Measurements from ENCODE around the gene CSK.

CSK gene

GRCh38 chr15:74752531-74752930 is 29.3 kb upstream of the CSK start:
- no peak for TF ChIP-seq MAX (IDR thresholded peaks at IDR 0.05; ENCODE audit: low read depth, low read length)
- TF ChIP-seq POLR2A (IDR thresholded peaks at IDR 0.05; ENCODE audit: extremely low read depth, insufficient read length), result no peak
- no peak for TF ChIP-seq MYC (IDR thresholded peaks at IDR 0.05; ENCODE audit: low read depth, low read length)
- no peak for TF ChIP-seq CTCF (IDR thresholded peaks at IDR 0.05; ENCODE audit: low read depth, low read length)
- no peak overlapping the region for H3K4me3 ChIP-seq (ENCODE audit: low read depth, low read length)
- DNase-seq (ENCODE audit: low read depth), result no peak

GRCh38 chr15:74754593-74755215 is 27.2 kb upstream of the CSK start:
- H3K4me3 ChIP-seq (ENCODE audit: low read depth, low read length), result no peak overlapping the region
- peak; percentile 90 for DNase-seq (ENCODE audit: low read depth)
- TF ChIP-seq MYC (IDR thresholded peaks at IDR 0.05; ENCODE audit: low read depth, low read length) (peak; percentile 15; the same call in 1 of the 2 replicates), MAX (IDR thresholded peaks at IDR 0.05; ENCODE audit: low read depth, low read length) (peak; percentile 36; the same call in 1 of the 2 replicates), POLR2A (IDR thresholded peaks at IDR 0.05; ENCODE audit: extremely low read depth, insufficient read length) (no peak), CTCF (IDR thresholded peaks at IDR 0.05; ENCODE audit: low read depth, low read length) (no peak)

- DNase-seq (ENCODE audit: low read depth), result no peak
- no peak for TF ChIP-seq CTCF (IDR thresholded peaks at IDR 0.05; ENCODE audit: low read depth, low read length)
- TF ChIP-seq MAX (IDR thresholded peaks at IDR 0.05; ENCODE audit: low read depth, low read length), result no peak
- no peak for TF ChIP-seq MYC (IDR thresholded peaks at IDR 0.05; ENCODE audit: low read depth, low read length)
- no peak for TF ChIP-seq POLR2A (IDR thresholded peaks at IDR 0.05; ENCODE audit: extremely low read depth, insufficient read length)
- no peak overlapping the region for H3K4me3 ChIP-seq (ENCODE audit: low read depth, low read length)
Observed at GRCh38 chr15:74758736-74759135, 23.1 kb upstream of the CSK start.

- TF ChIP-seq MAX (IDR thresholded peaks at IDR 0.05; ENCODE audit: low read depth, low read length) (no peak), CTCF (IDR thresholded peaks at IDR 0.05; ENCODE audit: low read depth, low read length) (no peak), MYC (IDR thresholded peaks at IDR 0.05; ENCODE audit: low read depth, low read length) (no peak), POLR2A (IDR thresholded peaks at IDR 0.05; ENCODE audit: extremely low read depth, insufficient read length) (no peak)
- no peak overlapping the region for H3K4me3 ChIP-seq (ENCODE audit: low read depth, low read length)
- DNase-seq (ENCODE audit: low read depth), result no peak
Observed at GRCh38 chr15:74762791-74763150, 19.1 kb upstream of the CSK start.

- TF ChIP-seq CTCF (IDR thresholded peaks at IDR 0.05; ENCODE audit: low read depth, low read length) (no peak), POLR2A (IDR thresholded peaks at IDR 0.05; ENCODE audit: extremely low read depth, insufficient read length) (no peak), MYC (IDR thresholded peaks at IDR 0.05; ENCODE audit: low read depth, low read length) (no peak), MAX (IDR thresholded peaks at IDR 0.05; ENCODE audit: low read depth, low read length) (no peak)
- H3K4me3 ChIP-seq (ENCODE audit: low read depth, low read length), result no peak overlapping the region
- DNase-seq (ENCODE audit: low read depth), result no peak
Observed at GRCh38 chr15:74763416-74763815, 18.5 kb upstream of the CSK start.

All from NB4 (cell line).